ENCODE results near the gene XDH.

The XDH gene

DNA sequence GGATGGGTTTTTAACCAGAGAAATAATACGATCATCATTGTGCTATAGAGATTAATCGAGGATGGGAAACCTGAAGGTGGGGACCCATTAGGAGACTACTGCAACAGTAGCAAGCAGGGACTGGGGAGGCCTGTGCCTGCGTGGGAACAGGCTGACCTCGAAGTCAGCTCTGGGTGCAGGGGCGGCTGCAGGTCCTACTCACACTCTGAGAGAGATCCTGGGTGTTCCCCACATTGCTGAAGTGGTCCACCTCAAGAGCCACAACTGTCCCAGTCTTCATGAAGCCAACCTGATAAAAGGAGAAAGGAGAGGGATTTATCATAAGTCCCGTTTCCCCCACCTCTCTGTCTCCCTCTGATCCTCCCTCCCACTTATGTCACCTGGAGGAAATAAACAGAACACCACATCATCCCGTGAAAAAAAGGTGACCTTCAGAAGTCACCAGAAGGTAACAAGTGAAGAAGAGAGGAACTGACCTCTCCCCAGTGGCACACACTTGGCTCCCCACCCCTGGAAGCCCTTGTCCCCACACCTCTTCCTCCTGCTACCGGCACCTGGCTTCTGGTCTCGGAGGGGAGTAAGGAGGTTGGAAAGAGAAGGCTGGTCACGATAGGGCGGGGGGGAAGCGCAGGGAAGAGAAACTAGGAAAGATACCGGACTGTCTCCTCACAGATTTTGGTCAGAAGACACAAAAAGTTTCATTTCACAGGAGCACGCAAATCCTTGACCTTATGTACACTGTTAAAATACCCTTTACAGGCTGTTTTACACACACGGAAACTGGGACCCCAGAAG lies 50.4 kb downstream of the XDH start:
- H3K9ac ChIP-seq (ENCODE audit: low read length), result no peak overlapping the region
- no peaks in the 10 kb centered on the region for H3K36me3 ChIP-seq (ENCODE audit: insufficient read depth, low read length)
- H3K27ac ChIP-seq (ENCODE audit: low read depth, low read length), result no peak overlapping the region
- no peaks in the 10 kb centered on the region for H3K4me1 ChIP-seq (ENCODE audit: insufficient read depth, low read length)
- H3K4me3 ChIP-seq (ENCODE audit: low read depth in 1 of 2, low read length in 2 of 2), result no peak overlapping the region
- no peaks in the 10 kb centered on the region for H3K27me3 ChIP-seq (ENCODE audit: control insufficient read depth in 1 of 2, insufficient read depth in 2 of 2, low read length in 2 of 2)
- no peaks in the 10 kb centered on the region for H3K9me3 ChIP-seq (ENCODE audit: low read length)

DNA sequence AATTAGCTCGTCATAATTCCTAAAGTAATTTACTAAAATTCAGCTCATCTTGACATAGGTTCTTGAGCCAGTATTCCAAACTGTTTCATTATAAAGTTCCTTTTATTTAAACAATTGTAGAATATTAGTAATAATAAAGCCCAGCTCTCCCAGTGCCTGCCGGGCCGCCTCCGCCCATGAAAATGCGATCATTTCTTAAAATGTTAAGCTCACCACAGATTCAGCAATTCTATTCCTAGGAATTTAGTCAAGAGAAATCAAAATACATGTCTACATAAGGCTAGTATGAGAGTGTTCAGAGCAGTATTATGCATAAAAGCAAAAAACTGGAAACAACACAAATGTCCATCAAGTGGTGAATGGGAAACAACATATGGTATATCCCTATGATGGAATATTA lies 52.0 kb downstream of the XDH start:
- H3K9ac ChIP-seq (ENCODE audit: low read length), result no peak overlapping the region
- H3K27ac ChIP-seq (ENCODE audit: low read depth, low read length), result no peak overlapping the region
- H3K27me3 ChIP-seq (ENCODE audit: control insufficient read depth in 1 of 2, insufficient read depth in 2 of 2, low read length in 2 of 2), result no peaks in the 10 kb centered on the region
- H3K36me3 ChIP-seq (ENCODE audit: insufficient read depth, low read length), result no peaks in the 10 kb centered on the region
- H3K4me1 ChIP-seq (ENCODE audit: insufficient read depth, low read length), result no peaks in the 10 kb centered on the region
- no peak overlapping the region for H3K4me3 ChIP-seq (ENCODE audit: low read depth in 1 of 2, low read length in 2 of 2)
- no peaks in the 10 kb centered on the region for H3K9me3 ChIP-seq (ENCODE audit: low read length)

DNA sequence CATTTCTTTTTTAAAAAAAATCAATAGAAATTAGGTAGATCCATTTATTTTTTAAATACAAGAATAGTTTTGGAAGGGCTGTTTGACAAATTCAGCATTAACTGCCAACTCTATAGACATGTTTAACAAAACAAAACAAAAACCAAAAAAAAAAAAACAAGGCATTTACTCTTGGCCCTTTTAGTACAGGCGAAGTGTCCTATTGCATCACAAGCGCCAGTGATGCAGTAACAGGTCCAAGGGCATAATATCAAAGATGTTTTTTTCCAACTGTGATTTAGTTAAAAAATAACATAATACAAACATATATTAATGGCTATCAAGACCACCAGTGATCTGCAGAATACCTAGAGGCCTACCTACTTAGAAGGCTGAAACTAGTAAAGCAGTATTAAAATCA lies 55.3 kb downstream of the XDH start:
- H3K27ac ChIP-seq (ENCODE audit: low read depth, low read length), result no peak overlapping the region
- H3K4me3 ChIP-seq (ENCODE audit: low read depth in 1 of 2, low read length in 2 of 2), result no peak overlapping the region
- no peak overlapping the region for H3K9ac ChIP-seq (ENCODE audit: low read length)
- H3K27me3 ChIP-seq (ENCODE audit: control insufficient read depth in 1 of 2, insufficient read depth in 2 of 2, low read length in 2 of 2), result peaks cover 0 to 4% of the 10 kb centered on the region in 2 donors
- H3K4me1 ChIP-seq (ENCODE audit: insufficient read depth, low read length), result no peaks in the 10 kb centered on the region
- no peaks in the 10 kb centered on the region for H3K36me3 ChIP-seq (ENCODE audit: insufficient read depth, low read length)
- no peaks in the 10 kb centered on the region for H3K9me3 ChIP-seq (ENCODE audit: low read length)

- Histone ChIP-seq H3K4me3 (ENCODE audit: low read depth in 1 of 2, low read length in 2 of 2) (no peak overlapping the region), H3K9me3 (ENCODE audit: low read length) (no peaks in the 10 kb centered on the region), H3K9ac (ENCODE audit: low read length) (no peak overlapping the region), H3K4me1 (ENCODE audit: insufficient read depth, low read length) (no peaks in the 10 kb centered on the region), H3K27me3 (ENCODE audit: control insufficient read depth in 1 of 2, insufficient read depth in 2 of 2, low read length in 2 of 2) (peaks cover 0 to 4% of the 10 kb centered on the region in 2 donors), H3K27ac (ENCODE audit: low read depth, low read length) (no peak overlapping the region), H3K36me3 (ENCODE audit: insufficient read depth, low read length) (no peaks in the 10 kb centered on the region)
Observed at GRCh38 chr2:31354837-31355236, 59.7 kb downstream of the XDH start.

GRCh38 chr2:31353179-31353578 lies 61.4 kb downstream of the XDH start:
- Histone ChIP-seq H3K9ac (ENCODE audit: low read length) (no peak overlapping the region), H3K4me1 (ENCODE audit: insufficient read depth, low read length) (no peaks in the 10 kb centered on the region), H3K9me3 (ENCODE audit: low read length) (no peaks in the 10 kb centered on the region), H3K27me3 (ENCODE audit: control insufficient read depth in 1 of 2, insufficient read depth in 2 of 2, low read length in 2 of 2) (peaks cover 0 to 4% of the 10 kb centered on the region in 2 donors), H3K36me3 (ENCODE audit: insufficient read depth, low read length) (no peaks in the 10 kb centered on the region), H3K4me3 (ENCODE audit: low read depth in 1 of 2, low read length in 2 of 2) (no peak overlapping the region), H3K27ac (ENCODE audit: low read depth, low read length) (no peak overlapping the region)

DNA sequence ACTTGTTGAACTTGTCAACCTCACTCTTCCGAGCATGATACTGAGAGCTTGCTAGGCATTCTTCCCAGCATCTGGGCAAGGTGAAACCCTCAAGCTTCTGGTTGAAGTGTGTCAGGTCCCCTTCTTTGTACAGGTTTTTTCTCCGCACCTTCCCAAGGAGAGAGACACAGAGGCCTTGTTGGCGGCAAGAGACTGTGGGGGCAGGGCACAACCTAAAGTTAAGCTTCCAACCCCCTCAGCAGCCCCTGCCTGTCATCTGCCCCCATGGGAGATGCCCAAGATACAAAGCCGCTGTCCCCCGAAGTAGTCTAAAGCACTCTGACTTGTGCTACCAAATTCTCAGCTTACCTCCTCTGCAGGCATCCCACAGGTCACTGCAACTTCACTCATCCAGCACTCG lies 64.9 kb downstream of the XDH start:
- Histone ChIP-seq H3K27ac (ENCODE audit: low read depth, low read length) (no peak overlapping the region), H3K36me3 (ENCODE audit: insufficient read depth, low read length) (no peaks in the 10 kb centered on the region), H3K27me3 (ENCODE audit: control insufficient read depth in 1 of 2, insufficient read depth in 2 of 2, low read length in 2 of 2) (peaks cover 0 to 2% of the 10 kb centered on the region in 2 donors), H3K9ac (ENCODE audit: low read length) (no peak overlapping the region), H3K9me3 (ENCODE audit: low read length) (no peaks in the 10 kb centered on the region), H3K4me1 (ENCODE audit: insufficient read depth, low read length) (no peaks in the 10 kb centered on the region), H3K4me3 (ENCODE audit: low read depth in 1 of 2, low read length in 2 of 2) (no peak overlapping the region)

GRCh38 chr2:31349160-31349559 lies 65.4 kb downstream of the XDH start:
- H3K36me3 ChIP-seq (ENCODE audit: insufficient read depth, low read length), result no peaks in the 10 kb centered on the region
- no peak overlapping the region for H3K27ac ChIP-seq (ENCODE audit: low read depth, low read length)
- no peaks in the 10 kb centered on the region for H3K9me3 ChIP-seq (ENCODE audit: low read length)
- no peaks in the 10 kb centered on the region for H3K27me3 ChIP-seq (ENCODE audit: control insufficient read depth in 1 of 2, insufficient read depth in 2 of 2, low read length in 2 of 2)
- H3K4me3 ChIP-seq (ENCODE audit: low read depth in 1 of 2, low read length in 2 of 2), result no peak overlapping the region
- no peaks in the 10 kb centered on the region for H3K4me1 ChIP-seq (ENCODE audit: insufficient read depth, low read length)
- no peak overlapping the region for H3K9ac ChIP-seq (ENCODE audit: low read length)

DNA sequence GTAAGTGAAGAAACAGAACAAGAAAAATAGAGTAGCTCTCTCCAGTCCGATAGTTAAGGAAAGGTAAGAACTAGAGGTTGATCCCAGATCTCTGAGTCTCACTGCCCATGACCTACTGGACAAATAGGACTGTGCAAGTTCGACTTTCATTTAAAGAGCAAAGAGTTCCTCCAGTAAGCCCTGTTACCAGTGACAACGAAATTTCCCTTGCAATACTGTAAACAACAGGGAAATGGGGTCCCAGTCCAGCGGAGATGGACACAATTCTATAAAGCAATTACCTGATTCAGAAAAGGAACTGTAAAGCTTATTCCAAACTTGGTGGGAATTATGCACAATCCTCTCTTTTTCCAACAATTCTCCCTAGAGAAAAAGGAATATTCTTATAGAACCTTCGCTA lies 65.9 kb downstream of the XDH start:
- Histone ChIP-seq H3K9me3 (ENCODE audit: low read length) (no peaks in the 10 kb centered on the region), H3K9ac (ENCODE audit: low read length) (no peak overlapping the region), H3K27me3 (ENCODE audit: control insufficient read depth in 1 of 2, insufficient read depth in 2 of 2, low read length in 2 of 2) (no peaks in the 10 kb centered on the region), H3K4me3 (ENCODE audit: low read depth in 1 of 2, low read length in 2 of 2) (no peak overlapping the region), H3K36me3 (ENCODE audit: insufficient read depth, low read length) (no peaks in the 10 kb centered on the region), H3K27ac (ENCODE audit: low read depth, low read length) (no peak overlapping the region), H3K4me1 (ENCODE audit: insufficient read depth, low read length) (no peaks in the 10 kb centered on the region)

DNA sequence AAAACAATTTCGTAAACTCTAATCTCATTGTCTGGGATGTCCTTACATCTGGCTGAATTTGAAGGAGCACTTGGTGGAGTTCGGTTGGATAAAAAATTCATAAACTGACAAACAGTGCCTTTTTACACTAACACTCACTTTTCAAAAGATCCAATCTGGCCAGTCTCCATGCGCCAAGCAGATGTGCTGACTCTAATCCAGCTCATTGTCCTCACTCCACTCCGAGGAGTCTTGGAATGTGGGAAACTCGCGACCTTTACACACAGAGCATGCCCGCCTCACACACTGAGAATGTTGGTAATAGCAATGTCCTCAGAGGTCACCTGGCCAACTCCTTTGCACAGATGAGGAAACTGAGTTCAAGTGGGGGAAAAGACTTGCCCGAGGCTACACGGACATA lies 66.8 kb downstream of the XDH start:
- no peak overlapping the region for H3K9ac ChIP-seq (ENCODE audit: low read length)
- no peak overlapping the region for H3K27ac ChIP-seq (ENCODE audit: low read depth, low read length)
- no peaks in the 10 kb centered on the region for H3K4me1 ChIP-seq (ENCODE audit: insufficient read depth, low read length)
- no peaks in the 10 kb centered on the region for H3K27me3 ChIP-seq (ENCODE audit: control insufficient read depth in 1 of 2, insufficient read depth in 2 of 2, low read length in 2 of 2)
- no peaks in the 10 kb centered on the region for H3K9me3 ChIP-seq (ENCODE audit: low read length)
- H3K36me3 ChIP-seq (ENCODE audit: insufficient read depth, low read length), result no peaks in the 10 kb centered on the region
- no peak overlapping the region for H3K4me3 ChIP-seq (ENCODE audit: low read depth in 1 of 2, low read length in 2 of 2)

GRCh38 chr2:31347319-31347718 lies 67.2 kb downstream of the XDH start:
- H3K4me1 ChIP-seq (ENCODE audit: insufficient read depth, low read length), result no peaks in the 10 kb centered on the region
- no peaks in the 10 kb centered on the region for H3K27me3 ChIP-seq (ENCODE audit: control insufficient read depth in 1 of 2, insufficient read depth in 2 of 2, low read length in 2 of 2)
- H3K9ac ChIP-seq (ENCODE audit: low read length), result no peak overlapping the region
- no peaks in the 10 kb centered on the region for H3K36me3 ChIP-seq (ENCODE audit: insufficient read depth, low read length)
- H3K27ac ChIP-seq (ENCODE audit: low read depth, low read length), result no peak overlapping the region
- H3K9me3 ChIP-seq (ENCODE audit: low read length), result no peaks in the 10 kb centered on the region
- no peak overlapping the region for H3K4me3 ChIP-seq (ENCODE audit: low read depth in 1 of 2, low read length in 2 of 2)

- Histone ChIP-seq H3K9me3 (ENCODE audit: low read length) (no peaks in the 10 kb centered on the region), H3K27ac (ENCODE audit: low read depth, low read length) (no peak overlapping the region), H3K36me3 (ENCODE audit: insufficient read depth, low read length) (no peaks in the 10 kb centered on the region), H3K4me1 (ENCODE audit: insufficient read depth, low read length) (no peaks in the 10 kb centered on the region), H3K4me3 (ENCODE audit: low read depth in 1 of 2, low read length in 2 of 2) (no peak overlapping the region), H3K27me3 (ENCODE audit: control insufficient read depth in 1 of 2, insufficient read depth in 2 of 2, low read length in 2 of 2) (no peaks in the 10 kb centered on the region), H3K9ac (ENCODE audit: low read length) (no peak overlapping the region)
Observed at GRCh38 chr2:31344447-31344846, 70.1 kb downstream of the XDH start.

- Histone ChIP-seq H3K9me3 (ENCODE audit: low read length) (no peaks in the 10 kb centered on the region), H3K4me1 (ENCODE audit: insufficient read depth, low read length) (no peaks in the 10 kb centered on the region), H3K27ac (ENCODE audit: low read depth, low read length) (no peak overlapping the region), H3K4me3 (ENCODE audit: low read depth in 1 of 2, low read length in 2 of 2) (no peak overlapping the region), H3K27me3 (ENCODE audit: control insufficient read depth in 1 of 2, insufficient read depth in 2 of 2, low read length in 2 of 2) (no peaks in the 10 kb centered on the region), H3K9ac (ENCODE audit: low read length) (no peak overlapping the region), H3K36me3 (ENCODE audit: insufficient read depth, low read length) (no peaks in the 10 kb centered on the region)
Observed at GRCh38 chr2:31341351-31341750, 73.2 kb downstream of the XDH start.

Measured in muscle layer of colon (tissue), 2 donors.